Memory B cell (primary cell): ENCODE data around the gene UQCRH.

Source experiments
- ATAC-seq: fragments of 150-1000 bp; cut with Tn5 transposase; 2 replicates; pipeline ENCODE4 v1.10.0; 2021; ENCODE audit warnings: low read depth, mild to moderate bottlenecking, moderate library complexity
- DNase-seq, 2 donors: peaks; one replicate each; pipeline ENCODE4 v3.0.0; 2022; ENCODE audit warnings: low spot score in 2 of 2
- H3K27ac Mint-ChIP-seq: one replicate; pipeline ENCODE4 v1.8.0; 2022; ENCODE audit warnings: mild to moderate bottlenecking, moderate library complexity, mixed read lengths
- H3K27me3 Mint-ChIP-seq: one replicate; pipeline ENCODE4 v1.8.0; 2022; ENCODE audit warnings: mixed read lengths
- H3K36me3 Mint-ChIP-seq: one replicate; pipeline ENCODE4 v1.8.0; 2022; ENCODE audit warnings: mild to moderate bottlenecking, mixed read lengths
- H3K4me1 Mint-ChIP-seq: one replicate; pipeline ENCODE4 v1.8.0; 2022; ENCODE audit warnings: mixed read lengths
- H3K4me3 Mint-ChIP-seq: one replicate; pipeline ENCODE4 v1.8.0; 2022; ENCODE audit warnings: mild to moderate bottlenecking, moderate library complexity, mixed read lengths
- H3K9me3 Mint-ChIP-seq: one replicate; pipeline ENCODE4 v1.8.0; 2022; ENCODE audit warnings: mixed read lengths

UQCRH gene

GRCh38 chr1:46284597-46285564, 18.6 kb upstream of the UQCRH start:
- ATAC-seq, result no peak
- Mint-ChIP-seq H3K36me3 (peaks cover 16% of the 10 kb centered on the region), H3K27ac (peak overlapping the region; percentile 5), H3K9me3 (no peaks in the 10 kb centered on the region), H3K4me3 (no peak overlapping the region), H3K4me1 (no peaks in the 10 kb centered on the region), H3K27me3 (no peaks in the 10 kb centered on the region)
- DNase-seq, result no peak

GRCh38 chr1:46285730-46286477, 17.6 kb upstream of the UQCRH start:
- no peak for ATAC-seq
- H3K9me3 Mint-ChIP-seq, result no peaks in the 10 kb centered on the region
- no peak for DNase-seq
- no peak overlapping the region for H3K4me3 Mint-ChIP-seq
- no peaks in the 10 kb centered on the region for H3K4me1 Mint-ChIP-seq
- H3K27ac Mint-ChIP-seq, result no peak overlapping the region
- no peaks in the 10 kb centered on the region for H3K27me3 Mint-ChIP-seq
- H3K36me3 Mint-ChIP-seq, result peaks cover 14% of the 10 kb centered on the region

DNA sequence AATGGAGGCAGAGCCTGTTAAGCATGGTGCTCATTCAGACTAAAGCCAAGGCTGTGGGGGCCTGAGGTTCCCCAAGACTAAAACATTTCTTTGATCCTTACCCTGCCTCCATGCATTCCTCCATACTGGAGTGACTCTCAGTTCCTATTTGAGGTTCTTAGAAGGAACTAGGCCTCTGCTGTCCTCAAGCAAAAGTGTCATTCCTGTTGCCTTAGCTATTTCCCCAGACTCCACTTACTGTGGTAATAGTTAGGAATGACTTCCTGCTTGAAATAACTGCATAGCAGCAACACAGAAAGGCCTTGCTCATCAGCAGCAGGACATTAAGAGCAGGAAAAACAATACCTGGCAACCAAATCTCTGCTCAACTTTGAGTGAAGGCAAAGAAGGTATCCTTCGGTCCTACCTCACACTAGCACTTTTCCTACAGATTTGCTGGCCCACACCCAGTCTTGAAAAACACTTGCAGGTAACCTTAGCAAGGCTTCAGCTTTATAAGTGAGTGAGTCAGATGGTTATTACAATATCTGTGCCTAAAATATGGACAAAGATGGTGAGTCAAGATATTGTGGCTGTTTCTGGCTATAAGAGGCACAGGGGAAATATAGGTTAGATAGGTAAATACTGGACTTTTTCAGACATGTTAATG, 14.9 kb upstream of the UQCRH start:
- H3K4me3 Mint-ChIP-seq, result no peak overlapping the region
- H3K9me3 Mint-ChIP-seq, result no peaks in the 10 kb centered on the region
- no peak overlapping the region for H3K27ac Mint-ChIP-seq
- no peaks in the 10 kb centered on the region for H3K4me1 Mint-ChIP-seq
- peaks cover 8% of the 10 kb centered on the region for H3K36me3 Mint-ChIP-seq
- ATAC-seq (no peak), DNase-seq (no peak)
- no peaks in the 10 kb centered on the region for H3K27me3 Mint-ChIP-seq

DNA sequence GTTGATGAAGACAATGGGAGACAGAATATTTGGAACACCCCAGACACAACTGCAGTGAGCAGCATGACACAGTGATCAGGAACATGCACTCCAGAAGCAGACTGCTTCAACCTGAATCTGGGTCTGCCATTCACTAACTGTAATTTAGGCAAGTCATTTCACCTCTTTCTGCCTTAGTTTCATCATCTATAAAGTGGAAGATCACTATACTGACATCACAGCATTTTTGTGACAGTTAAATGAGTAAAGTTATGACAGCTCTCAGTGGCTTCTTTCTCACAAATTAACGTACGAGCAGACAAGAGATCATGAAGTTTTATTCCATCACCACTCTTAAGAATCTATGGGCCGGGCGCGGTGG, 14.4 kb upstream of the UQCRH start:
- ATAC-seq, result no peak
- H3K9me3 Mint-ChIP-seq, result no peaks in the 10 kb centered on the region
- no peak overlapping the region for H3K27ac Mint-ChIP-seq
- no peaks in the 10 kb centered on the region for H3K27me3 Mint-ChIP-seq
- no peak for DNase-seq
- no peaks in the 10 kb centered on the region for H3K4me1 Mint-ChIP-seq
- H3K4me3 Mint-ChIP-seq, result no peak overlapping the region
- H3K36me3 Mint-ChIP-seq, result peaks cover 6% of the 10 kb centered on the region

DNA sequence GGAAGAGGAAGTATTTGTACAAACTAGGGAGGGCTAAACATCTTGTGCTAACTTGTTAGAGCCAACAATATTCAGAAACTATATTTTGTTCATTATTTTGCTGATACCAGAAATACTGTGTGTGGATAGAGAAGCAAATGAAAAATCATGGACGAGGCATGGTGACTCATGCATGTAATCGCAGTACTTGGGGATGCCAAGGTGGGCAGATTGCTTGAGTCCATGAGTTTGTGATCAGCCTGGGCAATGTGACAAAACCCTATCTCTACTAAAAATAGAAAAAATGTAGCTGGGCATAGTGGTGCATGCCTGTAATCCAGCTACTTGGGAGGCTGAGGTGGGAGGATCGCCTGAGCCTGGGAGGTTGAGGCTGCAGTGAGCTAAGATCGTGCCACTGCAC, 13.5 kb upstream of the UQCRH start:
- H3K27ac Mint-ChIP-seq, result no peak overlapping the region
- H3K27me3 Mint-ChIP-seq, result no peaks in the 10 kb centered on the region
- ATAC-seq (no peak), DNase-seq (no peak)
- H3K4me1 Mint-ChIP-seq, result no peaks in the 10 kb centered on the region
- no peaks in the 10 kb centered on the region for H3K9me3 Mint-ChIP-seq
- peaks cover 7% of the 10 kb centered on the region for H3K36me3 Mint-ChIP-seq
- no peak overlapping the region for H3K4me3 Mint-ChIP-seq

- Mint-ChIP-seq H3K27me3 (no peaks in the 10 kb centered on the region), H3K4me1 (peaks cover 4% of the 10 kb centered on the region), H3K27ac (peak overlapping the region; percentile 8), H3K9me3 (no peaks in the 10 kb centered on the region), H3K4me3 (no peak overlapping the region), H3K36me3 (peaks cover 16% of the 10 kb centered on the region)
- no peak for ATAC-seq
- DNase-seq, result no peak
Observed at GRCh38 chr1:46295306-46295705, 8.2 kb upstream of the UQCRH start.

DNA sequence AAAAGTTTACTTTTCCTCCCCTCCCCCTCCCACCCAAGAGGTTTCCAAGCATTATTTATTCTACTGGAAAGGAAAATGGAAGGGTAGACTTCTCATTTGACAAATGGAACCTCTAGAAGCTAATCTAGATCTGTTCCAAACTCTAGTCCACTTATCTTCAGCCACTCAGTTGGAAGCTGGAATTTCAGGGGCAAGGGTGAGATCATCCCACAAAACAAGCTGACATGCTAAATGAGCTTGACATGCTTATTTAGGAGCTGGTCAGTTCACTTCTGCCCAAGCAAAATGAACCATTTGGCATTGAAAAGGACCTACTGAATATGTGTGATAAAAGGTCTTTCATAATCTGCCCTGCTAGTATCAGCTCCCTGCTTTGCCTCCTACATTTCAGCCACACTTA, 5.1 kb upstream of the UQCRH start:
- DNase-seq, result no peak
- no peaks in the 10 kb centered on the region for H3K9me3 Mint-ChIP-seq
- no peak for ATAC-seq
- no peak overlapping the region for H3K4me3 Mint-ChIP-seq
- H3K4me1 Mint-ChIP-seq, result peaks cover 22% of the 10 kb centered on the region
- no peaks in the 10 kb centered on the region for H3K27me3 Mint-ChIP-seq
- peaks cover 16% of the 10 kb centered on the region for H3K36me3 Mint-ChIP-seq
- no peak overlapping the region for H3K27ac Mint-ChIP-seq

DNA sequence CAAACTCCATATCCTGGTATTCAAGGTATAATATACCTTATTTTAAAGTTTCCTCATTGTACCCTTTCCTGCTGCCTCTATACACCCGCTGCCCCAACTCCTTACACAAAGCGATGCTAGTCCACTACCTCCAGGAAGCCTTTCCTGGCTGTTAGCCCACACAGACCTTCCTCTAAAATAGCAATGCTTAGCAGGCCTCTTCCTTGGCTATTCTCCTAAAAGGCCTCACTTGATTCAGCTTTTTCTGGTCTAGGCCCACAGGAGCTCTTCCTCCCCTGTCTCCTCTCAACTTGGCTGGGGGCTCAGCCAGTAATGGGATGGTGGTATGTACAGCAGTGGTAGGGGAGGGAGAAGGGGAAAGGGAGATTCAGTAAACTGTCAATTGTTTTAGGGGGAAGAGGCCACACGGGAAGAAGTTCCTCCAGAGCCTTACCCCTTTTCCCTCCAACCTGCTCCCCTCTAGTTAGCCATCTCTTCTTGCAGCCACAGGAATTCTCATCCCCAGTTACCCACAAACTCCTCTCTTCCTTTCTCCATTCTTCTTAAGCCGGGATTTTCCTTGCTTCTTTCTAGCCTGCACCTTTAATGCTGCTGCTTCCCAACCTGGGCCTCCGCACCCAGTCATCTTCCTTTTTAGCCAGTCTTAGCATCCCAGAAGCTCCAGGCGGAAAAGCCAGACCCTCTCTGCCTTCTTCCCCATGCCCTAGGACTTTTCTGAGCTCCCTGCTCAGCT, 2.7 kb upstream of the UQCRH start:
- Mint-ChIP-seq H3K27me3 (no peaks in the 10 kb centered on the region), H3K27ac (peak overlapping the region; percentile 23), H3K9me3 (no peaks in the 10 kb centered on the region), H3K4me1 (peaks cover 27% of the 10 kb centered on the region), H3K4me3 (peak overlapping the region; percentile 91), H3K36me3 (peaks cover 16% of the 10 kb centered on the region)
- DNase-seq (no peak), ATAC-seq (no peak)

- H3K4me1 Mint-ChIP-seq, result peaks cover 27% of the 10 kb centered on the region
- DNase-seq, result no peak
- H3K4me3 Mint-ChIP-seq, result peak overlapping the region; percentile 91
- ATAC-seq, result no peak
- H3K27ac Mint-ChIP-seq, result peak overlapping the region; percentile 96
- H3K9me3 Mint-ChIP-seq, result no peaks in the 10 kb centered on the region
- H3K27me3 Mint-ChIP-seq, result no peaks in the 10 kb centered on the region
- H3K36me3 Mint-ChIP-seq, result peaks cover 16% of the 10 kb centered on the region
Observed at GRCh38 chr1:46301406-46301807, 2.1 kb upstream of the UQCRH start.

- Mint-ChIP-seq H3K27ac (peak overlapping the region; percentile 96), H3K9me3 (no peaks in the 10 kb centered on the region), H3K36me3 (peaks cover 10% of the 10 kb centered on the region), H3K27me3 (no peaks in the 10 kb centered on the region), H3K4me3 (peak overlapping the region; percentile 91), H3K4me1 (peaks cover 27% of the 10 kb centered on the region)
- ATAC-seq (peak; percentile 43), DNase-seq (peak; percentile 58 to 70)
Observed at GRCh38 chr1:46301808-46302640, 1.5 kb upstream of the UQCRH start.

GRCh38 chr1:46302641-46303037, 859 bp upstream of the UQCRH start:
- H3K27ac Mint-ChIP-seq, result peak overlapping the region; percentile 96
- peaks cover 32% of the 10 kb centered on the region for H3K4me1 Mint-ChIP-seq
- H3K4me3 Mint-ChIP-seq, result peak overlapping the region; percentile 91
- ATAC-seq (peak; percentile 6), DNase-seq (peak in 1 of 2 donors; percentile 61)
- H3K27me3 Mint-ChIP-seq, result no peaks in the 10 kb centered on the region
- H3K9me3 Mint-ChIP-seq, result no peaks in the 10 kb centered on the region
- peaks cover 6% of the 10 kb centered on the region for H3K36me3 Mint-ChIP-seq

DNA sequence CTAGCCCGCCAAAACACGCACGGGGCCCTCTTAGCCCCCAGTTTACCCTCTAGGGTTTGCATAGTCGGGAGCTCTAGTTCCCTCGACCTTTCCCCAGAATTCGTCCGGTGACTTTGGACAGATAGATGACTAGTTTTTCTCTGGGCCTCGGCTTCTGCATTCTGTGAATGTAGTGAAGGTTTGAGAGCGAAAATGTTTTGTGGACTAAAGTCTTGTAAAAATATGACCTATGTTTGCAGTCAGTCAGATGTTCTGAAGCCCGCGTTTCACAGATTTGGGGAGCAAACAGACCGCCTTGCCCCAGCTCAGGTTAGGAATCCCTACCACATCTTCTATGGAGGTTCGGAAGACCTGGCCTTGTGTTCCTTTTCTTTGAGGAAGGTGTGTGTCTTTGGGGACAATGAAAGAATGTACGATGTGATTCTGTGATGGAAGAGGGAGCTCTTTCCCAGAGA, 401 bp downstream of the UQCRH start:
- DNase-seq, result no peak
- Mint-ChIP-seq H3K4me3 (peak overlapping the region; percentile 91), H3K9me3 (no peaks in the 10 kb centered on the region), H3K36me3 (peaks cover 7% of the 10 kb centered on the region), H3K4me1 (peaks cover 39% of the 10 kb centered on the region), H3K27ac (peak overlapping the region; percentile 96), H3K27me3 (no peaks in the 10 kb centered on the region)
- no peak for ATAC-seq

- no peak for ATAC-seq
- peaks cover 32% of the 10 kb centered on the region for H3K4me1 Mint-ChIP-seq
- no peaks in the 10 kb centered on the region for H3K27me3 Mint-ChIP-seq
- no peaks in the 10 kb centered on the region for H3K9me3 Mint-ChIP-seq
- H3K36me3 Mint-ChIP-seq, result peaks cover 12% of the 10 kb centered on the region
- H3K4me3 Mint-ChIP-seq, result peak overlapping the region; percentile 62
- DNase-seq, result no peak
- H3K27ac Mint-ChIP-seq, result no peak overlapping the region
Observed at GRCh38 chr1:46306159-46306530, 2.6 kb downstream of the UQCRH start.
